Gastrocnemius medialis (tissue), 4 donors: ENCODE data around the gene RNLS.

ENCODE experiments used
- POLR2A ChIP-seq, 2 donors: fragments of 450-650 bp; IDR thresholded peaks; one replicate each; pipeline ENCODE4 v1.6.1; 2017; ENCODE audit warnings: antibody characterized with exemption in 2 of 2, mild to moderate bottlenecking in 2 of 2, moderate library complexity in 2 of 2
- TF ChIP-seq, protein P1 (sequence below), 5 experiments: fragments of 450-650 bp in 3 of 5; fragments of 200-600 bp in 2 of 5; sonication (generic) in 2 of 5; IDR thresholded peaks in 4 of 5; conservative IDR thresholded peaks in 1 of 5; 1 replicate in 4 of 5; 2 replicates in 1 of 5; pipeline ENCODE4 v1.5.1; 2016 to 2019; ENCODE audit warnings: antibody characterized with exemption in 5 of 5, mild to moderate bottlenecking in 3 of 5, moderate library complexity in 3 of 5

DNA sequence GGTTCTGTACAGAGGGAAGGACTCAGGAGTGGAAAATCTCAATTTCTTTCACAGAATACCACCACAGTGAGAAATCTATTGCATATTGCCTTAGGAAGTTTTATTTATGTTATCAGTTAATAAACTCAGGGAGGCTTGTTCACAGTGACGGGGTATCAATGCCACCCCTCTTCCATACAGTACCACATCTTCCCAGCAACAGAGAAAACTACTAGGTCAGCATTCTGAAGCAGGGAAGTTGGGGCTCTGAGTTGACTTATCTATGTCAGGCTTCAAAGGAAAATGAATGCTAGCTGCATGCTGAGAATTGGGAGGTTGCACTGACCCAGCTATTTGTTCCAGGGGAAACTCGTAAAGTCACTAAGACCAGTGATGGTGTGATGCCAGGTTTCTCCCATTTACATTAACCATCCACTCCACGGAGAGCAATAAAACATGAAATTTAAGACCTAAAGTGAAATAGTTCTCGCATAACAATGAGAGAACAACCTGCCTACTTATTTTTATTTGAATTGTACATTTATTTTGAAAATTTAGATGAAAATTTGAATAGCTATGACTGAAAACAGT is 266.7 kb downstream of the RNLS start:
- TF ChIP-seq POLR2A (IDR thresholded peaks at IDR 0.05): no peak
- TF ChIP-seq, protein P1, sequence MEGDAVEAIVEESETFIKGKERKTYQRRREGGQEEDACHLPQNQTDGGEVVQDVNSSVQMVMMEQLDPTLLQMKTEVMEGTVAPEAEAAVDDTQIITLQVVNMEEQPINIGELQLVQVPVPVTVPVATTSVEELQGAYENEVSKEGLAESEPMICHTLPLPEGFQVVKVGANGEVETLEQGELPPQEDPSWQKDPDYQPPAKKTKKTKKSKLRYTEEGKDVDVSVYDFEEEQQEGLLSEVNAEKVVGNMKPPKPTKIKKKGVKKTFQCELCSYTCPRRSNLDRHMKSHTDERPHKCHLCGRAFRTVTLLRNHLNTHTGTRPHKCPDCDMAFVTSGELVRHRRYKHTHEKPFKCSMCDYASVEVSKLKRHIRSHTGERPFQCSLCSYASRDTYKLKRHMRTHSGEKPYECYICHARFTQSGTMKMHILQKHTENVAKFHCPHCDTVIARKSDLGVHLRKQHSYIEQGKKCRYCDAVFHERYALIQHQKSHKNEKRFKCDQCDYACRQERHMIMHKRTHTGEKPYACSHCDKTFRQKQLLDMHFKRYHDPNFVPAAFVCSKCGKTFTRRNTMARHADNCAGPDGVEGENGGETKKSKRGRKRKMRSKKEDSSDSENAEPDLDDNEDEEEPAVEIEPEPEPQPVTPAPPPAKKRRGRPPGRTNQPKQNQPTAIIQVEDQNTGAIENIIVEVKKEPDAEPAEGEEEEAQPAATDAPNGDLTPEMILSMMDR (IDR thresholded peaks at IDR 0.05 in 4 of 5, conservative IDR thresholded peaks at IDR 0.05 in 1 of 5): no peak
